ENCODE data around the gene SHLD3.
"Not testable (repeated sequence)": the region's sequence is repeated elsewhere in the genome, so short reads cannot be mapped to it uniquely, and the experiment has no call there.

The SHLD3 gene

GRCh38 chr5:65651144-65651543, 26.3 kb downstream of the SHLD3 start:
- Mint-ChIP-seq H3K4me1 (no peaks in the 10 kb centered on the region), H3K9me3 (no peaks in the 10 kb centered on the region), H3K27me3 (no peaks in the 10 kb centered on the region), H3K4me3 (no peak overlapping the region), H3K27ac (no peak overlapping the region)
- DNase-seq (no peak), ATAC-seq (no peak)

GRCh38 chr5:65654713-65655112, 29.9 kb downstream of the SHLD3 start:
- Mint-ChIP-seq H3K27ac (peak overlapping the region; percentile 80 to 88), H3K4me1 (no peaks in the 10 kb centered on the region), H3K27me3 (no peaks in the 10 kb centered on the region), H3K9me3 (no peaks in the 10 kb centered on the region), H3K4me3 (no peak overlapping the region)
- ATAC-seq (peak; percentile 74), DNase-seq (no peak)

- ATAC-seq = no peak
- Mint-ChIP-seq H3K9me3 (no peaks in the 10 kb centered on the region), H3K27me3 (no peaks in the 10 kb centered on the region), H3K27ac (peak overlapping the region; percentile 13 to 45), H3K4me3 (no peak overlapping the region), H3K4me1 (peaks cover 5% of the 10 kb centered on the region)
- no peak for DNase-seq
These were observed 39.1 kb downstream of the SHLD3 start for GRCh38 chr5:65663804-65664521.

DNA sequence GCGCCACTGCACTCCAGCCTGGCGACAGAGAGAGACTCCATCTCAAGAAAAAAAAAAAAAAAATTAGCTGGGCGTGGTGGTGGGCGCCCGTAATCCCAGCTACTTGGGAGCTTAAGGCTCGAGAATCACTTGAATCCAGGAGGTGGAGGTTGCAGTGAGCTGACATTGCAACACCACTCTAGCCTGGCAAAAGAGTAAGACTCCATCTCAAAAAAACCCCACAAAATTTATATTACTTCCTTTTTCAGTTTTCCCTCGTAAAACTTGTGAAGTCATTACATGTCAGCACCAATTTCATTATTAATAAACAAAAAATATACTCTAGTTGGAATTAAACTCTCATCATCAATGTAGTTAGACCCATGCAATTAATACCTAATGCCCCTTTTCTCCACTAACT, 43.9 kb downstream of the SHLD3 start:
- DNase-seq = no peak

GRCh38 chr5:65672796-65673195, 48.0 kb downstream of the SHLD3 start:
- no peaks in the 10 kb centered on the region for H3K27me3 Mint-ChIP-seq
- DNase-seq (no peak), ATAC-seq (no peak)
- no peak overlapping the region for H3K4me3 Mint-ChIP-seq
- H3K4me1 Mint-ChIP-seq = peaks cover 37% of the 10 kb centered on the region
- H3K27ac Mint-ChIP-seq = no peak overlapping the region
- H3K9me3 Mint-ChIP-seq = no peaks in the 10 kb centered on the region

More for the DNA sequence above, 43.9 kb downstream of the SHLD3 start:
- peaks cover 5% of the 10 kb centered on the region for H3K4me1 Mint-ChIP-seq
- H3K9me3 Mint-ChIP-seq = no peaks in the 10 kb centered on the region
- no peak overlapping the region for H3K4me3 Mint-ChIP-seq
- no peaks in the 10 kb centered on the region for H3K27me3 Mint-ChIP-seq
- ATAC-seq = no peak
- no peak overlapping the region for H3K27ac Mint-ChIP-seq

- H3K4me1 Mint-ChIP-seq = peaks cover 46% of the 10 kb centered on the region
- H3K27ac Mint-ChIP-seq = no peak overlapping the region
- H3K4me3 Mint-ChIP-seq = no peak overlapping the region
- H3K27me3 Mint-ChIP-seq = no peaks in the 10 kb centered on the region
- H3K9me3 Mint-ChIP-seq = no peaks in the 10 kb centered on the region
- ATAC-seq = no peak
- no peak for DNase-seq
These were observed 49.9 kb downstream of the SHLD3 start for GRCh38 chr5:65674749-65675148.

- not testable (repeated sequence) for H3K9me3 Mint-ChIP-seq, H3K27me3 Mint-ChIP-seq, ATAC-seq, DNase-seq
- Mint-ChIP-seq H3K4me1 (peaks cover 46% of the 10 kb centered on the region), H3K4me3 (peak overlapping the region in 1 of 2 donors; percentile 18), H3K27ac (peak overlapping the region in 1 of 2 donors; percentile 83)
These were observed 51.2 kb downstream of the SHLD3 start for GRCh38 chr5:65676056-65676455.
